HG03135 (cell line): Measurements from ENCODE around the gene UGT1A8.
"Not testable (repeated sequence)": the region's sequence is repeated elsewhere in the genome, so short reads cannot be mapped to it uniquely, and the experiment has no call there.

Experiments
- ATAC-seq: cut with Tn5 transposase; IDR thresholded peaks from one replicate; pipeline ENCODE4 v1.9.1; 2021; ENCODE audit warnings: mild to moderate bottlenecking, moderate library complexity; ENCODE audit not compliant: unreplicated experiment

UGT1A8 gene

GRCh38 chr2:233617476-233617875, at the start of gene UGT1A8:
Gene UGT1A8 (plus strand): TSS chr2:233617633. CDS start chr2:233617708, 75 bp downstream.
- not testable (repeated sequence) for ATAC-seq

- no peak for ATAC-seq
These were observed 46.4 kb upstream of the UGT1A8 start for GRCh38 chr2:233571001-233571400.

GRCh38 chr2:233571462-233571861, 46.0 kb upstream of the UGT1A8 start:
- ATAC-seq = no peak

DNA sequence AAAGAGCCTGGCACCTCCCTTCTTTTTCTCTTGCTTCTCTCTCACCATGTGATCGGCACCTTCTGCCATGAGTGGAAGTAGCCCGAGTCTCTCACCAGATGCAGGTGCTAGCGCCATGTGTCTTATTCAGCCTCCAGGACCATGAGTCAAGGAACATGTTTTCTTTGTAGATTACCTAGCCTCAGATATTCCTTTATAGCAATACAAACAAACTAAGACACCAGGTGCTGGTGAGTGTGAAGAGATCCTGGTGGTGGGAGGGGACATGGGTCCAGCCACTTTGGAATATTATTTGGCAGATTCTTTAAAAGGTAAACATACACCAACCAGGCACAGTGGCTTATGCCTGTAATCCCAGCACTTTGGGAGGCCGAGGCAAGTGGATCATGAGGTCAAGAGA, 45.0 kb upstream of the UGT1A8 start:
- ATAC-seq = no peak

GRCh38 chr2:233577341-233577740, 40.1 kb upstream of the UGT1A8 start:
- not testable (repeated sequence) for ATAC-seq

GRCh38 chr2:233583217-233583965, 34.0 kb upstream of the UGT1A8 start:
- ATAC-seq = not testable (repeated sequence)

DNA sequence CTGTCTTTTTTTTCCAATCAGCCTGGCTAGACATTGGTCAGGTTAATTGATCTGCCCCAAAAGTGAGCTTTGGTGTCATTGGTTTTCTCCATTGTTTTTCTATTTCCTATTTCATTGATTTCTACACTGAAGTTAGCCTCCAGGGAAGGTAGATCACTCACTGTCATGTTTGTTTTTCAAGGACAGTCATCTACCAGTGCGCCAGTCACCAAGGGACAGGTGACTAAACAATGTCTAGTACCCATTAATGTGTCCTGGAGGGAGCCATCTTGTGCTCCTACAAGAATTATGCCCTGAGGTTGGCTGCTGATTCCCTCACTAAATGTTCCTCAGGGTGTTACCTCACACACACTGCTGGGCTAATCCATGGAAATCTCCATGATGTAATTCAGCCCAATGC, 33.2 kb upstream of the UGT1A8 start:
- ATAC-seq = no peak

DNA sequence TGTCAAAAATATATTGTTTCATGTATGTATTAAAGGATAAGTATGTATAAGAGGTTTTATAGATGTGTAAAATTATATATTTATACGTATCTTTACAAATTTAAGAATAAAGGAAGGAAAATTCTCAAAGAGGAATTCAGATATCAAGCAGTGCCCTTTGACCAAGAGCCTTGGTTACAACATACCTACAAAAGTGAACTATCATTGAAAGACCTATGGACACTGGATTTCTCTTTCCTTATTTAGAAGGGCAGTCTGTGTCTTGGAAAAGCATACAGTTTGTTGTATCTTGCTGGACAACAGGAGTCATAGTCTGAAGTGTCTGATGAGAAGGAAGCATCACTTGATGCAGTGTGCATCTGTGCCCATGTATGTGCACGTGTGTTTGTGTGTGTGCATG, 29.0 kb upstream of the UGT1A8 start:
- no peak for ATAC-seq

- not testable (repeated sequence) for ATAC-seq
These were observed 24.7 kb upstream of the UGT1A8 start for GRCh38 chr2:233592706-233593105.

DNA sequence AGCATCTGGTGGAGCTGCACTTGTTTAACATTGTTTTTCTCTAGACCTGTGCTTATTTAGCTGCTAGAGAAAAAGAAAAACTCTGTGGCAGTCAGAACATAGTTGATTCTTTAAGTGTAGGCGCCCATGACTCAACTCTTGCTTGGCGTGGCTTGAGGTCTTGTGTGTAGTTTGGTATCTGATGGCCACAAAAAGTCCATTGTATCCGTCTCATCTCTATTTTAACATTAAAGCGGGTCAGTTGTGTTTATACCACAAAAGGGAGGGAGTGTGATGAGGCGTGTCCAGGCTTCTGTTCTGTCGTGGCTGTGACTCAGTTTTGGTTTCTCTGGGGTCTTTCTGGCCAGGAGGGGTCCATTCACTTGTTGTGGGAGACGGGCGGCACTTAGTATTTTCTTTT, 24.2 kb upstream of the UGT1A8 start:
- no peak for ATAC-seq

GRCh38 chr2:233597522-233597921, 19.9 kb upstream of the UGT1A8 start:
- ATAC-seq = no peak

- no peak for ATAC-seq
These were observed 18.5 kb upstream of the UGT1A8 start for GRCh38 chr2:233598952-233599351.

- ATAC-seq = no peak
These were observed 17.0 kb upstream of the UGT1A8 start for GRCh38 chr2:233600386-233600785.

- no peak for ATAC-seq
These were observed 15.4 kb upstream of the UGT1A8 start for GRCh38 chr2:233602076-233602475.

DNA sequence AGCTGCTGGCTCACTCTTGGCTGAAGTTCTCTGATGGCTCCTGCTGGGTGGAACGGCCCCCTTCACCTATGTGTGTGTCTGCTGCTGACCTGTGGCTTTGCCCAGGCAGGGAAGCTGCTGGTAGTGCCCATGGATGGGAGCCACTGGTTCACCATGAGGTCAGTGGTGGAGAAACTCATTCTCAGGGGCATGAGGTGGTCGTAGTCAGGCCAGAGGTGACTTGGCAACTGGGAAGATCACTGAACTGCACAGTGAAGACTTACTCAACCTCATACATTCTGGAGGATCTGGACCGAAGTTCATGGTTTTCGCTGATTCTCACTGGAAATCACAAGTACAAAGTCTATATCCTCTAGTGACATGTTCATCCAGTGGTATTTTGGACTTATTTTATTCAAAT, 13.9 kb upstream of the UGT1A8 start:
- no peak for ATAC-seq

DNA sequence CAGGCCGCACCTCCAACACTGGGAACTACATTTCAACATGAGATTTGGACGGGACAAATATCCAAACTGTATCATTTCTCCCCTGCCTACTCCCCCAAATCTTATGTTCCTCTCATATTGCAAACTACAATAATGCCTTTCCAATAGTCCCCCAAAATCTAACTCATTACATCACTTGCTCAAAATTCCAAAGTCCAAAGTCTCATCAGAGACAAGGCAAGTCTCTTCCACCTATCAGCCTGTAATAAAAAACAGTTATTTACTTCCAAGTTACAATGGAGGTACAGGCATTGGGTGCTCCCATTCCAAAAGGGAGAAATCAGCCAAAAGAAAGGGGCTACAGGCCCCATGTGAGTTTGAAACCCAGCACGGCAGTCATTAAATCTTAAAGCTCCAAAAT, 12.6 kb upstream of the UGT1A8 start:
- ATAC-seq = no peak

GRCh38 chr2:233605680-233606079, 11.8 kb upstream of the UGT1A8 start:
- no peak for ATAC-seq

DNA sequence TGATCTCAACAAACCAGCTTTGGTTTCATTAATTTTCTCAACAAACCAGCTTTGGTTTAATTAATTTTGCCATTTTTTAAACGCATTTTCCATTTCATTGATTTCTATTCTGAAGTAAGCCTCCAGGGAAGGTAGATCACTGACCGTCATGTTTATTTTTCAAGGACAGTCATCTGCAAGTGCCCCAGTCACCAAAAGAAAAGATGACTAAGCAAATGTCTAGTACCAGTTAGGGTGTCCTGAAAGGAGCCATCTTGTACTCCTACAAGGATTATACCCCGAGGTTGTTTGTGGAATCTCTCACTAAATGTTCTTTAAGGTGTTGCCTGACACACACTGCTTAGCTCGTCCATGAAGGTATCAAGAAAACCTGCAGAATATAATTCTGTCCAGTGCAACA, 6.1 kb upstream of the UGT1A8 start:
- no peak for ATAC-seq

- no peak for ATAC-seq
These were observed 2.8 kb downstream of the UGT1A8 start for GRCh38 chr2:233620204-233620603.

DNA sequence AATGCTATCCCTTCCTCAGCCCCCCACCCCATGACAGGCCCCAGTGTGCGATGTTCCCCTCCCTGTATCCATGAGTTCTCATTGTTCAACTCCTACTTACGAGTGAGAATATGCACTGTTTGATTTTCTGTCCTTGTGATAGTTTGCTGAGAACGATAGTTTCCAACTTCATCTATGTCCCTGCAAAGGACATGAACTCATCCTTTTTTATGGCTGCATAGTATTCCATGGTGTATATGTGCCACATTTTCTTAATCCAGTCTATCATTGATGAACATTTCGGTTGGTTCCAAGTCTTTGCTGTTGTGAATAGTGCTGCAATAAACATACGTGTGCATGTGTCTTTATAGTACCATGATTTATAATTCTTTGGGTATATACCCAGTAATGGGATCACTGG, 4.4 kb downstream of the UGT1A8 start:
- not testable (repeated sequence) for ATAC-seq

- no peak for ATAC-seq
These were observed 10.0 kb downstream of the UGT1A8 start for GRCh38 chr2:233627331-233628025.

GRCh38 chr2:233636306-233636705, 18.9 kb downstream of the UGT1A8 start, which contains the start of gene UGT1A10:
Gene UGT1A10 (plus strand): TSS chr2:233636448. CDS start chr2:233636523, 75 bp downstream.
- ATAC-seq = not testable (repeated sequence)
